ENCODE measurements around the gene SPO11. TPM values are rescaled to one million over a fixed set of nuclear protein-coding genes. Genes with fewer than 3 reads are reported as not detected.
A peak's percentile ranks its signal among the peaks of the same experiment; 100 is the strongest.

Gene SPO11
- total RNA-seq, 1 experiment from 2014 or later: not detected

DNA sequence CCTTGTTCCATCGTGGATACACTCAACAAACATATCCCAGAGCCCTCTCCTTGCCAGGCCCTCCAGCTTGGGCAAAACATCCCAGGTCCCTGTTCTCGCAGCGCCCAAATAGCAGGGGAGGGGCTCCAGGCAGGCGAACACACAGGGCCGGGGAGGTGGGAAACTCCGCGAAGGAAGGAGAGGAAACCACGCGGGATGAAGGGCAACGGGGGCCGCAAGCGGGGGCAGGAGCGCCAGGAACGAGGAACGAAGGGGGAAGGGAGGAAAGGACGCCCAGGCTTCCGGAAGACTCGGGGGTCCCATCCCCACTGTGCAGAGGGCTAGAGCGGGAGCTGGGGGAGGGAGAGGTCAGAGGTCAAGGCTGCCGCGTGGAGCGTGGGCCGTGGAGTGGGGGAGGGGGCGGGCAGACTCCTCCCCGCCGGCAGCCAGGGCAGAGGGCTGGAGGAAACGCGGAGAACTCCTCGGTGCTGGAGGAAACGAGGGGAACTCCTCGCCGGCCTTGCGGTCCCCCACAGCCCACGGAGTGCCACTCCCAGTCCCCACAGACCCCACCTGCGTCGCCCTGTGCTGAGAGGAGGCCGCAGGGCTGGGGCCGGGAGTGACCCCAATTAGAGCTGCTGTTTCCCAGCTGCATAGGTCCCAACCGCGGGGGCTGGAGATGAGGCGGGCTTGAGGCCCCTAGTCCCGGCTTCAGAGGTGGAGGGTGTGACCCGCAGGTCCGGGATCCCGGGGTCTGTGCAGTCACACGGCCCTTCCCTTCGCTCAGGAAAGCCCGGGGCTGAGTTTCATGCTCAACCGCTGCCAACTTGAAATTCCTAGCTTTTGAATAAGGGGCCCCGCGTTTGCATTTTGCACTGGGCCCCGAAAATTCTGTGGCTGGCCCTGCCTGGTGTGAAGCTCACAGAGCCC is 60.3 kb downstream of the SPO11 start:
- no peak for ATAC-seq
- no TSS peak for BruUV-seq (replicated peaks)
- ChIA-PET POLR2A (no interaction called here), CTCF (interaction anchor here (0.8 to 2.2 kb wide), 4 partner anchors 8 to 109 kb away, joined by 3 to 5 read pairs (median 4); no protein-coding TSS in a partner anchor), RAD21 (ENCODE audit: low non-redundant PET in 1 of 2, low total read pairs in 2 of 2, uncharacterized antibody in 2 of 2, unreplicated experiment in 2 of 2) (interaction anchor here in 1 of 2 experiments (0.6 kb wide), 1 partner anchor 146 kb away, joined by 3 read pairs; no protein-coding TSS in a partner anchor)
- peaks cover 13 to 18% of the 10 kb centered on the region in 2 experiments; a peak in 3 of 4 replicates for H3K36me3 ChIP-seq (ENCODE audit: control insufficient read depth in 1 of 2, insufficient read depth in 2 of 2, low read length in 2 of 2)
- intact Hi-C loops (cut with micrococcal nuclease): loop anchor here (10.0 kb wide), 1 partner anchor 205 kb away; no protein-coding TSS in a partner anchor
- no peak for DNase-seq (ENCODE audit: low read depth, low spot score)
- H3K9me2 ChIP-seq (ENCODE audit: insufficient read depth): no peaks in the 10 kb centered on the region
- no peaks in the 10 kb centered on the region for H4K20me1 ChIP-seq (ENCODE audit: insufficient read depth)
- H3K27me3 ChIP-seq (ENCODE audit: insufficient read depth, low read length): no peaks in the 10 kb centered on the region
- peak overlapping the region; percentile 35 to 50 for H3K4me3 ChIP-seq (replicated peaks in 1 of 2; ENCODE audit: low read depth in 1 of 2, low read length in 2 of 2)
- no peak for TF ChIP-seq CBX3 (IDR thresholded peaks at IDR 0.05; ENCODE audit: low read depth)
- peak; percentile 14 for TF ChIP-seq POLR2A (IDR thresholded peaks at IDR 0.05; ENCODE audit: borderline replicate concordance, extremely low read depth, insufficient read depth, insufficient read length)
- H3K4me2 ChIP-seq (ENCODE audit: low read length): peak overlapping the region; percentile 81
- H3K9me3 ChIP-seq (ENCODE audit: control insufficient read depth in 1 of 2, insufficient read depth in 1 of 2, low read depth in 1 of 2, low read length in 2 of 2): no peaks in the 10 kb centered on the region
- H3K27ac ChIP-seq (ENCODE audit: low read depth, low read length): peak overlapping the region; percentile 75
- H3K9ac ChIP-seq (ENCODE audit: low read length): peak overlapping the region; percentile 62
- H3K4me1 ChIP-seq (ENCODE audit: control insufficient read depth in 1 of 2, insufficient read depth in 2 of 2, low read length in 2 of 2): peaks cover 24 to 38% of the 10 kb centered on the region in 2 experiments
- H3K79me2 ChIP-seq (ENCODE audit: insufficient read depth, low read length): peaks cover 31% of the 10 kb centered on the region
- H2AFZ ChIP-seq (ENCODE audit: low read depth, low read length, poor library complexity, severe bottlenecking): no peak overlapping the region

DNA sequence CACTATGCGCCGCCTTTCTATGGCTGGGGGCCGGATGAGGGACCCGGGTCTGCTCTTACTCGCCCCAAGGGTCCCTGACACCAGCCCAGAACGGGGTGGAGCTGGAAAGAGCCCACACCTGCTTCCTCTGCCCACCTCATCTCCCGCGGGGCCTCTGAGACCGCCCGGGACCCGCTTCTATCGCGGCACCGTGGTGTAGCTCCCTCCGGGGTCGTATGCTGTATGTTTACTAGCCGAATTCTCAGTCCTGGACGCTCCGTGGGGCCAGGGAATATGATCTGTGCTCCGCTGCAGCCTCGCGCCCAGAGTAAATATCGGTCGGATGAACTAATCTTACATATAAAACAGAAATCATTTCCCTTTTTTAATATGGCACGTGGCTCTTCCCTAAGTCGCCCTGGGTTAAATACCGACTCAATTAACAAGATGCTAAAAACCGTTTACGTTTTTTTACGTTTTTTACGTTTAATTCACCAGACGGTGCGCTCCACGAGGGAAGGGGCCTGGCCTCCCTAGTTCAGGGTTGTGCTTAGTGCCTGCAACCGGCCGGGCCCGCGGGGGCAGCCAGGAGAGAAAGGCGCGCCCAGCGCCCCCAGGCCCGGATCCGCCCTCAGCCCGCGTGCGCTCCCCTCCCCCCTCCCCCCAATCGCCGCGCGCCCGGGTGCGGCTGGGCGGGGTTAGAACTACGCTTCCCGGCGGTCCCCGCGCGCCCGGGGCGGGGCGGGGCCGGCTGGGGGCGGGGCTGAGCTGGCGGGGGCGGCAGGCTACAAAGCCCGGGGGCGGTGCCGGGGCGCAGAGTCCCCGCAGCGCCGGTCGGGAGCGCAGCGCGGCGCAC is 61.2 kb downstream of the SPO11 start, which contains the start of gene RBM38:
TSS of gene RBM38 (plus strand) at position 793 of the 835 bp plus-strand sequence. CDS start 186 bp downstream, outside the sequence.
- Histone ChIP-seq H2AFZ (ENCODE audit: low read depth, low read length, poor library complexity, severe bottlenecking) (peak within 1 kb of the TSS; percentile 5), H3K9me2 (ENCODE audit: insufficient read depth) (no peaks in the 10 kb centered on the region), H3K9me3 (ENCODE audit: control insufficient read depth in 1 of 2, insufficient read depth in 1 of 2, low read depth in 1 of 2, low read length in 2 of 2) (no peaks in the 10 kb centered on the region), H3K79me2 (ENCODE audit: insufficient read depth, low read length) (peaks cover 39% of the 10 kb centered on the region), H3K36me3 (ENCODE audit: control insufficient read depth in 1 of 2, insufficient read depth in 2 of 2, low read length in 2 of 2) (peaks cover 18% of the 10 kb centered on the region in 2 experiments; a peak in 3 of 4 replicates), H3K27ac (ENCODE audit: low read depth, low read length) (peak within 1 kb of the TSS; percentile 83), H4K20me1 (ENCODE audit: insufficient read depth) (no peaks in the 10 kb centered on the region), H3K4me1 (ENCODE audit: control insufficient read depth in 1 of 2, insufficient read depth in 2 of 2, low read length in 2 of 2) (peaks cover 24 to 38% of the 10 kb centered on the region in 2 experiments), H3K27me3 (ENCODE audit: insufficient read depth, low read length) (no peaks in the 10 kb centered on the region), H3K9ac (ENCODE audit: low read length) (peak within 1 kb of the TSS; percentile 74), H3K4me3 (replicated peaks in 1 of 2; ENCODE audit: low read depth in 1 of 2, low read length in 2 of 2) (peak within 1 kb of the TSS; percentile 66 to 77), H3K4me2 (ENCODE audit: low read length) (peak within 1 kb of the TSS; percentile 90)
- ATAC-seq (peak; percentile 85), DNase-seq (ENCODE audit: low read depth, low spot score) (peak; percentile 19)
- ChIA-PET CTCF (interaction anchor here (0.6 to 1.4 kb wide), 5 partner anchors 9 to 108 kb away, joined by 3 to 4 read pairs (median 3); no protein-coding TSS in a partner anchor), POLR2A (interaction anchor here (0.9 kb wide), 1 partner anchor 25 kb away, joined by 3 read pairs; no protein-coding TSS in a partner anchor), RAD21 (ENCODE audit: low non-redundant PET in 1 of 2, low total read pairs in 2 of 2, uncharacterized antibody in 2 of 2, unreplicated experiment in 2 of 2) (interaction anchor here in 1 of 2 experiments (0.6 kb wide), 1 partner anchor 147 kb away, joined by 3 read pairs; no protein-coding TSS in a partner anchor)
- TF ChIP-seq, protein P1, sequence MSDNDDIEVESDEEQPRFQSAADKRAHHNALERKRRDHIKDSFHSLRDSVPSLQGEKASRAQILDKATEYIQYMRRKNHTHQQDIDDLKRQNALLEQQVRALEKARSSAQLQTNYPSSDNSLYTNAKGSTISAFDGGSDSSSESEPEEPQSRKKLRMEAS (IDR thresholded peaks at IDR 0.05): 0 out of 2 replicates have a peak, but pooled peaks have one; percentile 27
- TF ChIP-seq, protein P2, sequence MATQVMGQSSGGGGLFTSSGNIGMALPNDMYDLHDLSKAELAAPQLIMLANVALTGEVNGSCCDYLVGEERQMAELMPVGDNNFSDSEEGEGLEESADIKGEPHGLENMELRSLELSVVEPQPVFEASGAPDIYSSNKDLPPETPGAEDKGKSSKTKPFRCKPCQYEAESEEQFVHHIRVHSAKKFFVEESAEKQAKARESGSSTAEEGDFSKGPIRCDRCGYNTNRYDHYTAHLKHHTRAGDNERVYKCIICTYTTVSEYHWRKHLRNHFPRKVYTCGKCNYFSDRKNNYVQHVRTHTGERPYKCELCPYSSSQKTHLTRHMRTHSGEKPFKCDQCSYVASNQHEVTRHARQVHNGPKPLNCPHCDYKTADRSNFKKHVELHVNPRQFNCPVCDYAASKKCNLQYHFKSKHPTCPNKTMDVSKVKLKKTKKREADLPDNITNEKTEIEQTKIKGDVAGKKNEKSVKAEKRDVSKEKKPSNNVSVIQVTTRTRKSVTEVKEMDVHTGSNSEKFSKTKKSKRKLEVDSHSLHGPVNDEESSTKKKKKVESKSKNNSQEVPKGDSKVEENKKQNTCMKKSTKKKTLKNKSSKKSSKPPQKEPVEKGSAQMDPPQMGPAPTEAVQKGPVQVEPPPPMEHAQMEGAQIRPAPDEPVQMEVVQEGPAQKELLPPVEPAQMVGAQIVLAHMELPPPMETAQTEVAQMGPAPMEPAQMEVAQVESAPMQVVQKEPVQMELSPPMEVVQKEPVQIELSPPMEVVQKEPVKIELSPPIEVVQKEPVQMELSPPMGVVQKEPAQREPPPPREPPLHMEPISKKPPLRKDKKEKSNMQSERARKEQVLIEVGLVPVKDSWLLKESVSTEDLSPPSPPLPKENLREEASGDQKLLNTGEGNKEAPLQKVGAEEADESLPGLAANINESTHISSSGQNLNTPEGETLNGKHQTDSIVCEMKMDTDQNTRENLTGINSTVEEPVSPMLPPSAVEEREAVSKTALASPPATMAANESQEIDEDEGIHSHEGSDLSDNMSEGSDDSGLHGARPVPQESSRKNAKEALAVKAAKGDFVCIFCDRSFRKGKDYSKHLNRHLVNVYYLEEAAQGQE (IDR thresholded peaks at IDR 0.05; ENCODE audit: low read depth): no peak
- intact Hi-C loops (cut with micrococcal nuclease): no loop called here
- BruUV-seq (replicated peaks): no TSS peak
